Measurements from ENCODE around the gene PCDHA8. TPM values are rescaled to one million over a fixed set of nuclear protein-coding genes. Genes with fewer than 3 reads are reported as not detected.
"Not testable (repeated sequence)": the region's sequence is repeated elsewhere in the genome, so short reads cannot be mapped to it uniquely, and the experiment has no call there.

The PCDHA8 gene
- total RNA-seq, 1 donor from 2014 or later: not detected

DNA sequence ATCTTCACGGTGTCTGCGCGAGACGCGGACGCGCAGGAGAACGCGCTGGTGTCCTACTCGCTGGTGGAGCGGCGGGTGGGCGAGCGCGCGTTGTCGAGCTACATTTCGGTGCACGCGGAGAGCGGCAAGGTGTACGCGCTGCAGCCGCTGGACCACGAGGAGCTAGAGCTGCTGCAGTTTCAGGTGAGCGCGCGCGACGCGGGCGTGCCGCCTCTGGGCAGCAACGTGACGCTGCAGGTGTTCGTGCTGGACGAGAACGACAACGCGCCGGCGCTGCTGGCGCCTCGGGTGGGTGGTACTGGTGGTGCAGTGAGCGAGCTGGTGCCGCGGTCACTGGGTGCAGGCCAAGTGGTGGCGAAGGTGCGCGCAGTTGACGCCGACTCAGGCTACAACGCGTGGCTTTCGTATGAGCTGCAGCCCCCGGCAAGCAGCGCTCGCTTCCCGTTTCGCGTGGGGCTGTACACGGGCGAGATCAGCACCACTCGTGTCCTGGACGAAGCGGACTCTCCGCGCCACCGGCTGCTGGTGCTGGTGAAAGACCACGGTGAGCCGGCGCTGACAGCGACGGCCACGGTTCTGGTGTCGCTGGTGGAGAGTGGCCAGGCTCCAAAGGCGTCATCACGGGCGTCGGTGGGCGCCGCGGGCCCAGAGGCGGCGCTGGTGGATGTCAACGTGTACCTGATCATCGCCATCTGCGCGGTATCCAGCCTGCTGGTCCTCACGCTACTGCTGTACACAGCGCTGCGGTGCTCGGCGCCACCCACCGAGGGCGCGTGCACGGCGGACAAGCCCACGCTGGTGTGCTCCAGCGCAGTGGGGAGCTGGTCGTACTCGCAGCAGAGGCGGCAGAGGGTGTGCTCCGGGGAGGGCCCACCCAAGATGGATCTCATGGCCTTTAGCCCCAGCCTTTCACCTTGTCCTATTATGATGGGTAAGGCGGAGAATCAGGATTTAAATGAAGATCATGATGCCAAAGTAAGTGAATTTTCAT is 11.2 kb upstream of the PCDHA8 start:
- not testable (repeated sequence) for DNase-seq (ENCODE audit: low read depth in 2 of 2)

DNA sequence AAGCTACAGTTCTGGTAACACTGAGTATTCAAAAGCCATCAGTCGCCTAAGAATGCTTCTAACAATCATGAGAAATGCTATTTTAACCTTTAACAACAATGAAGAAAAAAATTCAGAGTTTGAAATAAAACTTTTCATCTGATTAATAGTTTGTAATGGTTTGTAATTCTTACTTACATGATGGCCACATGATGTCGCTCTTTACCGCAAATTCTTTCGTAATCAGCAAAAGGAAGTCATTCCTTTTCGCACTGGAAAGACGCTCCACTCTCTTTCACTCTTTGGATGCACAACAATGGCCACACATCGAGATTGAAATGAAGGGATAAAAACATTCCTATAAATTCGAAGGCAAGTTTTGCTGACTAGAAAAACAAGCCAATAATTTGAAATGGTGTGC is 7.0 kb upstream of the PCDHA8 start, which contains the start of gene PCDHA7:
Gene PCDHA7, plus strand, starts transcription at position 277 of the 400 bp plus-strand sequence. Its CDS starts 115 bp downstream, at position 392.
- peak; percentile 17 to 19 for DNase-seq (ENCODE audit: low read depth in 2 of 2)

DNA sequence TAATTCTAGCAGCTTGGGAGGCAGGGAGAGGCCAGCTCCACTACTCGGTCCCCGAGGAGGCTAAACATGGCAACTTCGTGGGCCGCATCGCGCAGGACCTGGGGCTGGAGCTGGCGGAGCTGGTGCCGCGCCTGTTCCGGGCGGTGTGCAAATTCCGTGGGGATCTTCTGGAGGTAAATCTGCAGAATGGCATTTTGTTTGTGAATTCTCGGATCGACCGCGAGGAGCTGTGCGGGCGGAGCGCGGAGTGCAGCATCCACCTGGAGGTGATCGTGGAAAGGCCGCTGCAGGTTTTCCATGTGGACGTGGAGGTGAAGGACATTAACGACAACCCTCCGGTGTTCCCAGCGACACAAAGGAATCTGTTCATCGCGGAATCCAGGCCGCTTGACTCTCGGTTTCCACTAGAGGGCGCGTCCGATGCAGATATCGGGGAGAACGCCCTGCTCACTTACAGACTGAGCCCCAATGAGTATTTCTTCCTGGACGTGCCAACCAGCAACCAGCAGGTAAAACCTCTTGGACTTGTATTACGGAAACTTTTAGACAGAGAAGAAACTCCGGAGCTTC is 6.5 kb upstream of the PCDHA8 start:
- DNase-seq (ENCODE audit: low read depth in 2 of 2): not testable (repeated sequence)

DNA sequence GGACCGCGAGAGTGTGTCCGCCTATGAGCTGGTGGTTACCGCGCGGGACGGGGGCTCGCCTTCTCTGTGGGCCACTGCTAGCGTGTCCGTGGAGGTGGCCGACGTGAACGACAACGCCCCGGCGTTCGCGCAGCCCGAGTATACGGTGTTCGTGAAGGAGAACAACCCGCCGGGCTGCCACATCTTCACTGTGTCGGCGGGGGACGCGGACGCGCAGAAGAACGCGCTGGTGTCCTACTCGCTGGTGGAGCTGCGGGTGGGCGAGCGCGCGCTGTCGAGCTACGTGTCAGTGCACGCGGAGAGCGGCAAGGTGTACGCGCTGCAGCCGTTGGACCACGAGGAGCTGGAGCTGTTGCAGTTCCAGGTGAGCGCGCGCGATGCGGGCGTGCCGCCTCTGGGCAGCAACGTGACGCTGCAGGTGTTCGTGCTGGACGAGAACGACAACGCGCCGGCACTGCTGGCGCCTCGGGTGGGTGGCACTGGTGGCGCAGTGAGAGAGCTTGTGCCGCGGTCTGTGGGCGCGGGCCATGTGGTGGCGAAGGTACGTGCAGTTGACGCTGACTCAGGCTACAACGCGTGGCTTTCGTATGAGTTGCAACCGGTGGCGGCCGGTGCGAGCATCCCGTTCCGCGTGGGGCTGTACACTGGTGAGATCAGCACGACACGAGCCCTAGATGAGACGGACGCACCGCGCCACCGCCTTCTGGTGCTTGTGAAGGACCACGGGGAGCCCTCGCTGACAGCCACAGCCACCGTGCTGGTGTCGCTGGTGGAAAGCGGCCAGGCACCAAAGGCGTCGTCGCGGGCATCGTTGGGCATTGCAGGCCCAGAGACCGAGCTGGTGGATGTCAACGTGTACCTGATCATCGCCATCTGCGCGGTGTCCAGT is 5.1 kb upstream of the PCDHA8 start:
- DNase-seq (ENCODE audit: low read depth in 2 of 2): no peak

GRCh38 chr5:140842798-140843733 is 2.1 kb downstream of the PCDHA8 start:
- no peak for DNase-seq (ENCODE audit: low read depth in 2 of 2)

DNA sequence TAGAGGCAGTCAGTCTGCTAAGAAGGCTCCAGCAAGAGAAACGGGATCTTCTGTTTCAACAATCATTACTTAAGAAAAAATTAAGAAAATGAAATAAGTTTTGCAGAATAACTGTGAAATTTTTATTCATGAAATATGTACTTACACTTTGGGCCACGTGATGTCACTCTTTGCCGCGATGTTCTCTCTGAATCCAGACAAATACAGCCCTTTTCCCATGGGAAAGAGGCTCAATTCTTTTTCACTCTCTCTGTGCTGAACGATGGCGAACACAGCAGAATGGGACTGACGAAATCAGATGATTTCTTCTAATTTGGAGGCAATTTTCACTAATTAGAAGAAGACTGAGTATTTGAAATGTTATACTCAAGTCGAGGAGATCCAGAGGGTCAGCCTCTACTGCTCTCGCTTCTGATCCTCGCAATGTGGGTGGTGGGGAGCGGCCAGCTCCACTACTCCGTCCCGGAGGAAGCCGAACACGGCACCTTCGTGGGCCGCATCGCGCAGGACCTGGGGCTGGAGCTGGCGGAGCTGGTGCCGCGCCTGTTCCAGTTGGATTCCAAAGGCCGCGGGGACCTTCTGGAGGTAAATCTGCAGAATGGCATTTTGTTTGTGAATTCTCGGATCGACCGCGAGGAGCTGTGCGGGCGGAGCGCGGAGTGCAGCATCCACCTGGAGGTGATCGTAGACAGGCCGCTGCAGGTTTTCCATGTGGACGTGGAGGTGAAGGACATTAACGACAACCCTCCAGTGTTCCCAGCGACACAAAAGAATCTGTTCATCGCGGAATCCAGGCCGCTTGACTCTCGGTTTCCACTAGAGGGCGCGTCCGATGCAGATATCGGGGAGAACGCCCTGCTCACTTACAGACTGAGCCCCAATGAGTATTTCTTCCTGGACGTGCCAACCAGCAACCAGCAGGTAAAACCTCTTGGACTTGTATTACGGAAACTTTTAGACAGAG is 7.4 kb downstream of the PCDHA8 start, which contains the start of gene PCDHA9:
Gene PCDHA9, plus strand, starts transcription at position 244 of the 964 bp plus-strand sequence. Its CDS starts 114 bp downstream, at position 358.
- peak in 1 of 2 donors; percentile 7 for DNase-seq (ENCODE audit: low read depth in 2 of 2)

DNA sequence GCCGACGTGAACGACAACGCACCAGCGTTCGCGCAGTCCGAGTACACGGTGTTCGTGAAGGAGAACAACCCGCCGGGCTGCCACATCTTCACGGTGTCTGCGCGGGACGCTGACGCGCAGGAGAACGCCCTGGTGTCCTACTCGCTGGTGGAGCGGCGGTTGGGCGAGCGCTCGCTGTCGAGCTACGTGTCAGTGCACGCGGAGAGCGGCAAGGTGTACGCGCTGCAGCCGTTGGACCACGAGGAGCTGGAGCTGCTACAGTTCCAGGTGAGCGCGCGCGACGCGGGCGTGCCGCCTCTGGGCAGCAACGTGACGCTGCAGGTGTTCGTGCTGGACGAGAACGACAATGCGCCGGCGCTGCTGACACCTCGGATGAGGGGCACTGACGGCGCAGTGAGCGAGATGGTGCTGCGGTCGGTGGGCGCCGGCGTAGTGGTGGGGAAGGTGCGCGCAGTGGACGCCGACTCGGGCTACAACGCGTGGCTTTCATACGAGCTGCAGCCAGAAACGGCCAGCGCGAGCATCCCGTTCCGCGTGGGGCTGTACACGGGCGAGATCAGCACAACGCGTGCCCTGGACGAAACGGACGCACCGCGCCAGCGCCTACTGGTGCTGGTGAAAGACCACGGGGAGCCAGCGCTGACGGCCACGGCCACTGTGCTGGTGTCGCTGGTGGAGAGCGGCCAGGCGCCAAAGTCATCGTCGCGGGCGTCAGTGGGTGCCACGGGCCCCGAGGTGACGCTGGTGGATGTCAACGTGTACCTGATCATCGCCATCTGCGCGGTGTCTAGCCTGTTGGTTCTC is 9.0 kb downstream of the PCDHA8 start:
- DNase-seq (ENCODE audit: low read depth in 2 of 2): not testable (repeated sequence)

DNA sequence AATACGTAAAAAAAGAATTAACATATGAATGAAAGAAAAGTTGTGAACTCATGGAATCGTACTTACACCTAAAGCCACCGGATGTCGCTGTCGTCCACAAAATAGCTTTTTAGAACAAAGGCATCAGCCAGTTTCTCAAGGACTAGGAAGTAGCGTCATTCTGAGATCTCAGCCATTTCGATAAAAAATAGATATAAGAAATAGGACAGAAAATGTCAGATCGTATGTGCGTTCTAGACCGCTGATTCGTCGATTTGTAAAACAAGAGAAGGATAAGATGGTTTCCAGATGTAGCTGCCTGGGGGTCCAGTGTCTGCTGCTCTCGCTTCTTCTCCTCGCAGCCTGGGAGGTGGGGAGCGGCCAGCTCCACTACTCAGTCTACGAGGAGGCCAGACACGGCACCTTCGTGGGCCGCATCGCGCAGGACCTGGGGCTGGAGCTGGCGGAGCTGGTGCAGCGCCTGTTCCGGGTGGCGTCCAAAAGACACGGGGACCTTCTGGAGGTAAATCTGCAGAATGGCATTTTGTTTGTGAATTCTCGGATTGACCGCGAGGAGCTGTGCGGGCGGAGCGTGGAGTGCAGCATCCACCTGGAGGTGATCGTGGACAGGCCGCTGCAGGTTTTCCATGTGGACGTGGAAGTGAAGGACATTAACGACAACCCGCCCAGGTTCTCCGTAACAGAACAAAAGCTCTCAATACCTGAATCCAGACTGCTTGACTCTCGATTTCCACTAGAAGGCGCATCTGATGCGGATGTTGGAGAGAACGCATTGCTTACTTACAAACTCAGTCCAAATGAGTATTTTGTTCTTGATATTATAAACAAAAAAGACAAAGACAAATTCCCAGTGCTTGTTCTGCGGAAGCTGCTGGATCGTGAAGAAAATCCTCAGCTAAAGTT is 15.0 kb downstream of the PCDHA8 start, which contains the start of gene PCDHA10:
Gene PCDHA10, plus strand, starts transcription at position 126 of the 903 bp plus-strand sequence. Its CDS starts 152 bp downstream, at position 278.
- peak in 1 of 2 donors; percentile 13 for DNase-seq (ENCODE audit: low read depth in 2 of 2)

- DNase-seq (ENCODE audit: low read depth in 2 of 2): no peak
Measured at GRCh38 chr5:140857177-140857986, 16.4 kb downstream of the PCDHA8 start.

DNA sequence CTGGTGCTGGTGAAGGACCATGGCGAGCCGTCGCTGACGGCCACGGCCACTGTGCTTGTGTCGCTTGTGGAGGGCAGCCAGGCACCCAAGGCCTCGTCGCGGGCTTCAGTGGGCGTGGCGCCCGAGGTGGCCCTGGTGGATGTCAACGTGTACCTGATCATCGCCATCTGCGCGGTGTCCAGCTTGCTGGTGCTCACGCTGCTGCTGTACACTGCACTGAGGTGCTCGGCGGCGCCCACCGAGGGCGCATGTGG is 16.9 kb downstream of the PCDHA8 start:
- no peak for DNase-seq (ENCODE audit: low read depth in 2 of 2)

GRCh38 chr5:140862441-140863295 is 21.7 kb downstream of the PCDHA8 start:
- DNase-seq (ENCODE audit: low read depth in 2 of 2): no peak

- DNase-seq (ENCODE audit: low read depth in 2 of 2): peak in 1 of 2 donors; percentile 4
Measured at GRCh38 chr5:140868721-140869554, 28.0 kb downstream of the PCDHA8 start, which contains the start of gene PCDHA11. PCDHA11 (plus strand) TSS chr5:140868957; CDS start chr5:140869104, 147 bp downstream.

DNA sequence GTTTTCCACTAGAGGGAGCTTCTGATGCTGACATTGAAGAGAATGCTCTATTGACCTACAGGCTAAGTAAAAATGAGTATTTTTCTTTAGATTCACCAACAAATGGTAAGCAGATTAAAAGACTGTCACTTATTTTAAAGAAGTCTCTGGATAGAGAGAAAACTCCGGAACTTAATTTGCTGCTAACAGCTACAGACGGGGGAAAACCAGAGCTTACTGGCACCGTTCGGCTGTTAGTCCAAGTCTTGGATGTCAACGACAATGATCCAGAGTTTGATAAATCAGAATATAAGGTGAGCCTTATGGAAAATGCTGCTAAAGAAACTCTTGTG is 28.5 kb downstream of the PCDHA8 start:
- no peak for DNase-seq (ENCODE audit: low read depth in 2 of 2)

Data from dermis microvascular lymphatic vessel endothelial cell (primary cell).